ENCODE measurements around the gene LRRC8D.

LRRC8D gene

GRCh38 chr1:89954401-89954800 lies 133.6 kb downstream of the LRRC8D start:
- Histone ChIP-seq H3K27me3 (replicated peaks; ENCODE audit: control insufficient read depth, insufficient read depth, low read length) (no peaks in the 10 kb centered on the region), H3K36me3 (ENCODE audit: control insufficient read depth, insufficient read depth, low read length) (no peaks in the 10 kb centered on the region), H3K4me3 (replicated peaks; ENCODE audit: low read depth, low read length) (no peak overlapping the region)
- no peak for DNase-seq (ENCODE audit: extremely low read depth, insufficient read length)
- TF ChIP-seq CTCF (IDR thresholded peaks at IDR 0.05; ENCODE audit: insufficient read depth, low read length, poor library complexity, severe bottlenecking), result no peak

GRCh38 chr1:89955311-89956205 lies 134.7 kb downstream of the LRRC8D start:
- H3K4me3 ChIP-seq (replicated peaks; ENCODE audit: low read depth, low read length), result no peak overlapping the region
- H3K36me3 ChIP-seq (ENCODE audit: control insufficient read depth, insufficient read depth, low read length), result no peaks in the 10 kb centered on the region
- TF ChIP-seq CTCF (IDR thresholded peaks at IDR 0.05; ENCODE audit: insufficient read depth, low read length, poor library complexity, severe bottlenecking), result no peak
- no peak for DNase-seq (ENCODE audit: extremely low read depth, insufficient read length)
- H3K27me3 ChIP-seq (replicated peaks; ENCODE audit: control insufficient read depth, insufficient read depth, low read length), result no peaks in the 10 kb centered on the region

- H3K36me3 ChIP-seq (ENCODE audit: control insufficient read depth, insufficient read depth, low read length), result no peaks in the 10 kb centered on the region
- H3K27me3 ChIP-seq (replicated peaks; ENCODE audit: control insufficient read depth, insufficient read depth, low read length), result no peaks in the 10 kb centered on the region
- no peak overlapping the region for H3K4me3 ChIP-seq (replicated peaks; ENCODE audit: low read depth, low read length)
- no peak for TF ChIP-seq CTCF (IDR thresholded peaks at IDR 0.05; ENCODE audit: insufficient read depth, low read length, poor library complexity, severe bottlenecking)
- no peak for DNase-seq (ENCODE audit: extremely low read depth, insufficient read length)
Observed at GRCh38 chr1:89957107-89957506, 136.3 kb downstream of the LRRC8D start.

GRCh38 chr1:89958851-89959654 lies 138.2 kb downstream of the LRRC8D start:
- no peak for DNase-seq (ENCODE audit: extremely low read depth, insufficient read length)
- no peak for TF ChIP-seq CTCF (IDR thresholded peaks at IDR 0.05; ENCODE audit: insufficient read depth, low read length, poor library complexity, severe bottlenecking)

DNA sequence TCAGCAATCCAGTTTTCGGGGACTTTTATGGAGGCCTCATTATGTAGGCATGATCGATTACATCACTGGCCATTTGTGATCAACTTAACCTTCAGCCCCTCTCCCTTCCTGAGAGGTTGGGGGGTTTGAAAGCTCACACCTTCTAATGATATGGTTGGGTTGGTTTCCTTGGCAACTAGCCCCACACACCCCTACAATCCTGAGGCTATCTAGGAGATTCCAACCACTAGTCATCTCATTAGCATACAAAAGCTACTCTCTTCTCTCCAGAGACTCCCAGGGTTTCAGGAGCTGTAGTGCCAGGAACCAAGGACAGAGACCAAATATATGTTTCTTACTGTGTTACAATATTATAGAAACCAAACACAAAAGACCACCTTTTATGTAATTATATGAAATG lies 138.9 kb downstream of the LRRC8D start:
- DNase-seq (ENCODE audit: extremely low read depth, insufficient read length), result no peak
- H3K36me3 ChIP-seq (ENCODE audit: control insufficient read depth, insufficient read depth, low read length), result no peaks in the 10 kb centered on the region
- no peak for TF ChIP-seq CTCF (IDR thresholded peaks at IDR 0.05; ENCODE audit: insufficient read depth, low read length, poor library complexity, severe bottlenecking)
- no peak overlapping the region for H3K4me3 ChIP-seq (replicated peaks; ENCODE audit: low read depth, low read length)
- H3K27me3 ChIP-seq (replicated peaks; ENCODE audit: control insufficient read depth, insufficient read depth, low read length), result no peaks in the 10 kb centered on the region

More at GRCh38 chr1:89958851-89959654, 138.2 kb downstream of the LRRC8D start:
- Histone ChIP-seq H3K27me3 (replicated peaks; ENCODE audit: control insufficient read depth, insufficient read depth, low read length) (no peaks in the 10 kb centered on the region), H3K36me3 (ENCODE audit: control insufficient read depth, insufficient read depth, low read length) (no peaks in the 10 kb centered on the region), H3K4me3 (replicated peaks; ENCODE audit: low read depth, low read length) (no peak overlapping the region)
